ENCODE results near the gene PTP4A2. TPM values are rescaled to one million over a fixed set of nuclear protein-coding genes. Genes with fewer than 3 reads are reported as not detected.
A peak's percentile ranks its signal among the peaks of the same experiment; 100 is the strongest.

PTP4A2 gene
- total and polyA plus RNA-seq, 2 of the 13 experiments (the other 11 are each of a cell fraction or from before 2014, with no cell fraction given), result 173 to 225 TPM

GRCh38 chr1:31939484-31940329 lies 1.5 kb upstream of the PTP4A2 start (continued):
- TF ChIP-seq ZNF609 (CRISPR knock-in tag; IDR thresholded peaks at IDR 0.05; ENCODE audit: borderline replicate concordance) (0 out of 2 replicates have a peak, but pooled peaks have one; percentile 36), FOSL1 (CRISPR knock-in tag; IDR thresholded peaks at IDR 0.05; ENCODE audit: borderline replicate concordance) (peak; percentile 22; the same call in 1 of the 2 replicates), PRMT3 (CRISPR knock-in tag; IDR thresholded peaks at IDR 0.05; ENCODE audit: borderline replicate concordance, low read depth) (no peak), ZNF543 (CRISPR knock-in tag; IDR thresholded peaks at IDR 0.05) (0 out of 2 replicates have a peak, but pooled peaks have one; percentile 28), ZNF652 (CRISPR knock-in tag; IDR thresholded peaks at IDR 0.05; ENCODE audit: borderline replicate concordance, low read depth) (no peak), NCOR1 (IDR thresholded peaks at IDR 0.05; ENCODE audit: borderline replicate concordance, low read length) (peak; percentile 57; the same call in 1 of the 2 replicates), TCF7 (IDR thresholded peaks at IDR 0.05; ENCODE audit: low read depth) (no peak), FOXC1 (CRISPR knock-in tag; IDR thresholded peaks at IDR 0.05; ENCODE audit: borderline replicate concordance) (no peak), AKAP8 (CRISPR knock-in tag; IDR thresholded peaks at IDR 0.05) (no peak), STAT5B (CRISPR knock-in tag; IDR thresholded peaks at IDR 0.05) (no peak), HHEX (CRISPR knock-in tag; IDR thresholded peaks at IDR 0.05) (no peak), GABPB1 (CRISPR knock-in tag; IDR thresholded peaks at IDR 0.05) (no peak; the same call in 1 of the 2 replicates), ZNF556 (CRISPR knock-in tag; IDR thresholded peaks at IDR 0.05; ENCODE audit: borderline replicate concordance) (peak; percentile 68; the same call in 1 of the 2 replicates), ZNF205 (CRISPR knock-in tag; IDR thresholded peaks at IDR 0.05) (no peak; the same call in 1 of the 2 replicates), SOX13 (IDR thresholded peaks at IDR 0.05) (no peak), SOX13 (CRISPR knock-in tag; conservative IDR thresholded peaks at IDR 0.05 in 1 of 2, IDR thresholded peaks at IDR 0.05 in 1 of 2) (no peak; a peak in 1 of 4 replicates), ZNF496 (CRISPR knock-in tag; IDR thresholded peaks at IDR 0.05; ENCODE audit: insufficient replicate concordance) (no peak), ZBTB44 (CRISPR knock-in tag; IDR thresholded peaks at IDR 0.05) (no peak), ETV5 (CRISPR knock-in tag; IDR thresholded peaks at IDR 0.05; ENCODE audit: borderline replicate concordance) (no peak), ZNF235 (CRISPR knock-in tag; IDR thresholded peaks at IDR 0.05; ENCODE audit: borderline replicate concordance) (no peak)
- TF ChIP-seq, protein P1, sequence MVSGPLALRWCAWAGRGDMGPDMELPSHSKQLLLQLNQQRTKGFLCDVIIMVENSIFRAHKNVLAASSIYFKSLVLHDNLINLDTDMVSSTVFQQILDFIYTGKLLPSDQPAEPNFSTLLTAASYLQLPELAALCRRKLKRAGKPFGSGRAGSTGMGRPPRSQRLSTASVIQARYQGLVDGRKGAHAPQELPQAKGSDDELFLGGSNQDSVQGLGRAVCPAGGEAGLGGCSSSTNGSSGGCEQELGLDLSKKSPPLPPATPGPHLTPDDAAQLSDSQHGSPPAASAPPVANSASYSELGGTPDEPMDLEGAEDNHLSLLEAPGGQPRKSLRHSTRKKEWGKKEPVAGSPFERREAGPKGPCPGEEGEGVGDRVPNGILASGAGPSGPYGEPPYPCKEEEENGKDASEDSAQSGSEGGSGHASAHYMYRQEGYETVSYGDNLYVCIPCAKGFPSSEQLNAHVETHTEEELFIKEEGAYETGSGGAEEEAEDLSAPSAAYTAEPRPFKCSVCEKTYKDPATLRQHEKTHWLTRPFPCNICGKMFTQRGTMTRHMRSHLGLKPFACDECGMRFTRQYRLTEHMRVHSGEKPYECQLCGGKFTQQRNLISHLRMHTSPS (CRISPR knock-in tag; IDR thresholded peaks at IDR 0.05; ENCODE audit: low read depth), result no peak

All from HepG2 (cell line).